DOHH2 (cell line): Measurements from ENCODE around the gene EXTL1.

ENCODE experiments used
- H3F3A ChIP-seq: fragments of 200-600 bp; sonication (generic), shearing (Covaris generic); 2 replicates; pipeline ENCODE4 v1.6.0; 2016; ENCODE audit warnings: antibody characterized with exemption, mild to moderate bottlenecking; ENCODE audit not compliant: control insufficient read depth, insufficient read depth
- H3K27ac ChIP-seq: fragments of 200-600 bp; sonication (generic); 2 replicates; pipeline ENCODE4 v1.5.1; 2014; ENCODE audit warnings: low read depth, mild to moderate bottlenecking, low read length, moderate library complexity
- H3K27me3 ChIP-seq: fragments of 200-600 bp; sonication (generic); 2 replicates; pipeline ENCODE4 v1.6.1; 2014; ENCODE audit warnings: mild to moderate bottlenecking, low read length, mixed read lengths; ENCODE audit not compliant: control insufficient read depth
- H3K36me3 ChIP-seq: fragments of 200-600 bp; sonication (generic); 2 replicates; pipeline ENCODE4 v1.6.1; 2014; ENCODE audit warnings: mild to moderate bottlenecking, low read length, moderate library complexity, mixed read lengths; ENCODE audit not compliant: control insufficient read depth
- H3K4me1 ChIP-seq: fragments of 200-600 bp; sonication (generic); 2 replicates; pipeline ENCODE4 v1.6.1; 2014; ENCODE audit warnings: mild to moderate bottlenecking, low read length, mixed read lengths; ENCODE audit not compliant: control insufficient read depth
- H3K4me2 ChIP-seq: fragments of 200-600 bp; sonication (generic); 2 replicates; pipeline ENCODE4 v1.6.0; 2014; ENCODE audit warnings: mild to moderate bottlenecking, low read length, moderate library complexity
- H3K4me3 ChIP-seq: fragments of 200-600 bp; sonication (generic); 2 replicates; pipeline ENCODE4 v1.5.1; 2014; ENCODE audit warnings: mild to moderate bottlenecking, low read length, mixed read lengths
- H3K79me2 ChIP-seq: fragments of 200-600 bp; sonication (generic); 2 replicates; pipeline ENCODE4 v1.6.1; 2014; ENCODE audit warnings: mild to moderate bottlenecking, low read length, mixed read lengths; ENCODE audit not compliant: control insufficient read depth
- H3K9me2 ChIP-seq: fragments of 200-600 bp; sonication (generic); replicated peaks from 2 replicates; pipeline ENCODE4 v1.6.1; 2014; ENCODE audit warnings: mild to moderate bottlenecking, low read length, mixed read lengths; ENCODE audit not compliant: control insufficient read depth
- H3K9me3 ChIP-seq: fragments of 200-600 bp; sonication (generic); 2 replicates; pipeline ENCODE4 v1.6.1; 2014; ENCODE audit warnings: antibody characterized with exemption, low read length, mixed read lengths; ENCODE audit not compliant: control insufficient read depth, insufficient read depth
- H4K20me1 ChIP-seq: fragments of 200-600 bp; sonication (generic); 2 replicates; pipeline ENCODE4 v1.6.0; 2014; ENCODE audit warnings: low read depth, mild to moderate bottlenecking, antibody characterized with exemption, low read length, moderate library complexity; ENCODE audit not compliant: control insufficient read depth, insufficient read depth
- EZH2phosphoT487 ChIP-seq: fragments of 200-600 bp; sonication (generic); IDR thresholded peaks from 2 replicates; pipeline ENCODE4 v1.6.1; 2017; ENCODE audit warnings: borderline replicate concordance, mild to moderate bottlenecking, antibody characterized with exemption, low read length, moderate library complexity, mixed read lengths
- TF ChIP-seq, protein P1 (sequence below): fragments of 200-600 bp; sonication (generic); IDR thresholded peaks from one replicate; pipeline ENCODE4 v1.5.1; 2014; ENCODE audit warnings: antibody characterized with exemption, mild to moderate bottlenecking, low read depth, low read length; ENCODE audit not compliant: poor library complexity, severe bottlenecking

The EXTL1 gene

DNA sequence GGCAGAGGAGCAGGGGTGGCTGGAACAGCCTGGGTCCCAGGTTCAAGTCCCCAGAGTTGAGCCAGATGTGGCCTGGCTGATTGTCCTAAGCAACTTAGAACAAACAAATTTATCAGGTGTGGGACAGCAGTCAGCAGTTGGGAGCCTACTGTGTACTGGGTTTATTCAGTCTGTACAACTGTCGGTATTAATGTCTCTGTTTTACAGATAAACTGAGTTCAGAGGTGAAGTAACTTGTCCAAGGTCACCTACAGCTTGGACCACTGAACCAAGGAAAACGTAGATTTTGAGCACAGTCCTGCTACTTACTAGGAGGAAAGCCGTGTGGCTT, 60.4 kb downstream of the EXTL1 start:
- H3K79me2 ChIP-seq, result no peaks in the 10 kb centered on the region
- H3K9me3 ChIP-seq, result no peaks in the 10 kb centered on the region
- H3K9me2 ChIP-seq, result no peaks in the 10 kb centered on the region
- H3K4me3 ChIP-seq, result no peak overlapping the region
- no peaks in the 10 kb centered on the region for H3K36me3 ChIP-seq
- no peaks in the 10 kb centered on the region for H3K4me1 ChIP-seq
- H3K27ac ChIP-seq, result no peak overlapping the region
- H3F3A ChIP-seq, result no peaks in the 10 kb centered on the region
- TF ChIP-seq, protein P1, sequence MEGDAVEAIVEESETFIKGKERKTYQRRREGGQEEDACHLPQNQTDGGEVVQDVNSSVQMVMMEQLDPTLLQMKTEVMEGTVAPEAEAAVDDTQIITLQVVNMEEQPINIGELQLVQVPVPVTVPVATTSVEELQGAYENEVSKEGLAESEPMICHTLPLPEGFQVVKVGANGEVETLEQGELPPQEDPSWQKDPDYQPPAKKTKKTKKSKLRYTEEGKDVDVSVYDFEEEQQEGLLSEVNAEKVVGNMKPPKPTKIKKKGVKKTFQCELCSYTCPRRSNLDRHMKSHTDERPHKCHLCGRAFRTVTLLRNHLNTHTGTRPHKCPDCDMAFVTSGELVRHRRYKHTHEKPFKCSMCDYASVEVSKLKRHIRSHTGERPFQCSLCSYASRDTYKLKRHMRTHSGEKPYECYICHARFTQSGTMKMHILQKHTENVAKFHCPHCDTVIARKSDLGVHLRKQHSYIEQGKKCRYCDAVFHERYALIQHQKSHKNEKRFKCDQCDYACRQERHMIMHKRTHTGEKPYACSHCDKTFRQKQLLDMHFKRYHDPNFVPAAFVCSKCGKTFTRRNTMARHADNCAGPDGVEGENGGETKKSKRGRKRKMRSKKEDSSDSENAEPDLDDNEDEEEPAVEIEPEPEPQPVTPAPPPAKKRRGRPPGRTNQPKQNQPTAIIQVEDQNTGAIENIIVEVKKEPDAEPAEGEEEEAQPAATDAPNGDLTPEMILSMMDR, result no peak
- no peak for TF ChIP-seq EZH2phosphoT487
- no peaks in the 10 kb centered on the region for H4K20me1 ChIP-seq
- H3K4me2 ChIP-seq, result no peak overlapping the region
- peaks cover 25% of the 10 kb centered on the region for H3K27me3 ChIP-seq

DNA sequence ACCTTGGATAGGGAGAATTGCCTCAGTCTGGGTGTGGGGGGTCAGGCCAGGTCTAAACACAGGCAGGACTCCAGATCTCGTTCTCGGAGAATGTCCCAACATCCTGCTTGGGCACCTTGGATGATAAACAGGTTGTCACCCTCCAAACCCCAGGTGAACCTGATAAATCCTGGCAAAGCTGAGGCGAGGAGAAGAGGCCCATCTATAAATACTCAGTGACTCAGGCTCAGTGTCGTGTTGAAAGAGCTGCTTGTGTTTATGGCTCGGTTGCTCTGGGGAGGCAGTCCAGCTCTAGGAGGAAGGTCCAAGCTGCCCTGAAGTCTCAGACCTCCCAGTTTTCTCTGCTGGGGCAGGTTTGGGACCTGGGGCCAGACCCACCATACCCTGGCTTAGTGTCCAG, 61.6 kb downstream of the EXTL1 start:
- Histone ChIP-seq H3K9me2 (no peaks in the 10 kb centered on the region), H3F3A (no peaks in the 10 kb centered on the region), H3K4me3 (no peak overlapping the region), H3K27me3 (peaks cover 20% of the 10 kb centered on the region; the same call in 1 of the 2 replicates), H4K20me1 (no peaks in the 10 kb centered on the region), H3K4me1 (no peaks in the 10 kb centered on the region), H3K4me2 (no peak overlapping the region), H3K27ac (no peak overlapping the region), H3K36me3 (no peaks in the 10 kb centered on the region), H3K9me3 (no peaks in the 10 kb centered on the region), H3K79me2 (no peaks in the 10 kb centered on the region)
- TF ChIP-seq, protein P1, result no peak
- TF ChIP-seq EZH2phosphoT487, result no peak

DNA sequence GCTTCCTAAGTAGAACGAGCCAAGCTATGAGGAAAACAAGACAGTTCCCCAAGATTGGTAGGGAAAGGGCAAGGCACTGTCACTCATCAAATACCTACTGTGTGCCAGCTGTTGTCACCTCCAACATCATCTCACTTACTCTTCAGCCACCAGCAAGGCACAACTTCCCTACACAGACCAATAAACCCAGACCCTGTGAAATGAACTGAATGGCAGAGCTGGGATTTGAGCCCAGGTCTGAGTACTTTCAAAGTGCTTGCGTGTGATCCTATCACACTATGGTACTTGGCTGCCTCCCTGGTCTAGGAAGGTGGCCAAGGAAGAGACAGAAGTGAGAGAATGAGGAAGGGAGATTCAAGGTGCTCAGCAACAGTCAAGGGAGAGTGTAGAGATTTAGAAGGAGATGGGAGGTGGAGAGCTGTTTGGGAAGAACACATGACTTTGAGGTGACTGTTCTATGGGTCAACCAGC, 62.6 kb downstream of the EXTL1 start:
- no peaks in the 10 kb centered on the region for H3F3A ChIP-seq
- no peaks in the 10 kb centered on the region for H4K20me1 ChIP-seq
- no peak overlapping the region for H3K4me2 ChIP-seq
- no peaks in the 10 kb centered on the region for H3K4me1 ChIP-seq
- no peaks in the 10 kb centered on the region for H3K79me2 ChIP-seq
- H3K27ac ChIP-seq, result no peak overlapping the region
- H3K4me3 ChIP-seq, result no peak overlapping the region
- TF ChIP-seq, protein P1, result no peak
- TF ChIP-seq EZH2phosphoT487, result no peak
- no peaks in the 10 kb centered on the region for H3K9me2 ChIP-seq
- H3K36me3 ChIP-seq, result no peaks in the 10 kb centered on the region
- H3K27me3 ChIP-seq, result peaks cover 11% of the 10 kb centered on the region; the same call in 1 of the 2 replicates
- H3K9me3 ChIP-seq, result no peaks in the 10 kb centered on the region
